CD4-positive, alpha-beta T cell (primary cell): ENCODE measurements around the gene TEX51. TPM values are rescaled to one million over a fixed set of nuclear protein-coding genes. Genes with fewer than 3 reads are reported as not detected.

ENCODE experiments used
- ATAC-seq: fragments of 200-7000 bp; cut with Tn5 transposase; one replicate; pipeline ENCODE4 v1.10.0; 2022; ENCODE audit warnings: mild to moderate bottlenecking; ENCODE audit not compliant: poor library complexity
- CTCF ChIA-PET: fragments of 350-600 bp; sonication (Branson Sonifier 250); formaldehyde crosslinking; loops from one replicate; lab custom pipeline; 2021; ENCODE audit warnings: antibody characterized with exemption, inconsistent platforms; lab: Charles Lee
- POLR2A ChIA-PET: fragments of 350-600 bp; sonication (Branson Sonifier 250); formaldehyde crosslinking; loops from one replicate; lab custom pipeline; 2021; ENCODE audit warnings: antibody characterized with exemption, inconsistent platforms; lab: Charles Lee
- DNase-seq, 14 experiments: peaks; one replicate each; pipeline ENCODE4 v3.0.0-alpha.2; 2013 to 2020; ENCODE audit warnings: mixed read lengths in 2 of 14
- H3K27ac ChIP-seq, 2 donors: one replicate each; pipeline versions ENCODE4 v1.5.1 to v1.7.0; 2013; ENCODE audit warnings: low read length in 2 of 2, low read depth in 1 of 2, mild to moderate bottlenecking in 1 of 2
- H3K27me3 ChIP-seq, 2 experiments: 1 replicate in 1 of 2; 2 replicates in 1 of 2; pipeline versions ENCODE4 v1.6.1 to v1.7.0; 2013; ENCODE audit warnings: low read length in 2 of 2, control low read depth in 1 of 2, mild to moderate bottlenecking in 1 of 2, moderate library complexity in 1 of 2; ENCODE audit not compliant: insufficient read depth in 2 of 2, control insufficient read depth in 1 of 2
- H3K36me3 ChIP-seq: one replicate; pipeline ENCODE4 v1.6.1; 2013; ENCODE audit warnings: low read length, control low read depth; ENCODE audit not compliant: insufficient read depth
- H3K4me1 ChIP-seq: one replicate; pipeline ENCODE4 v1.6.1; 2013; ENCODE audit warnings: low read length, control low read depth; ENCODE audit not compliant: insufficient read depth
- H3K4me3 ChIP-seq: one replicate; pipeline ENCODE4 v1.5.1; 2013; ENCODE audit warnings: mild to moderate bottlenecking, low read length, moderate library complexity
- H3K9me3 ChIP-seq, 2 experiments: 1 replicate in 1 of 2; 2 replicates in 1 of 2; pipeline versions ENCODE4 v1.6.1 to v1.7.0; 2013; ENCODE audit warnings: low read length in 2 of 2, mild to moderate bottlenecking in 2 of 2, control low read depth in 1 of 2, moderate library complexity in 1 of 2; ENCODE audit not compliant: control insufficient read depth in 1 of 2, insufficient read depth in 1 of 2
- H3K27ac Mint-ChIP-seq: one replicate; pipeline ENCODE4 v1.8.0; 2020; ENCODE audit warnings: mixed read lengths
- H3K27me3 Mint-ChIP-seq: one replicate; pipeline ENCODE4 v1.8.0; 2021; ENCODE audit warnings: mixed read lengths
- H3K36me3 Mint-ChIP-seq: one replicate; pipeline ENCODE4 v1.8.0; 2021; ENCODE audit warnings: low read depth, mixed read lengths
- H3K4me1 Mint-ChIP-seq: one replicate; pipeline ENCODE4 v1.8.0; 2021; ENCODE audit warnings: low read depth, mixed read lengths
- H3K4me3 Mint-ChIP-seq: one replicate; pipeline ENCODE4 v1.8.0; 2020; ENCODE audit warnings: mild to moderate bottlenecking, mixed read lengths
- H3K9me3 Mint-ChIP-seq: one replicate; pipeline ENCODE4 v1.8.0; 2020; ENCODE audit warnings: mixed read lengths
- intact Hi-C, 2 experiments: fragments of 100-400 bp; cut with DNase I in 1 of 2; cut with micrococcal nuclease in 1 of 2; formaldehyde crosslinking; loops; one replicate each; pipeline versions ENCODE4 v1.15.1 to v1.9.0; 2023 to 2025; cut with DNase I, micrococcal nuclease
- total RNA-seq, 174 experiments: library from RNA in 2 of 174; stranded (reverse) in 2 of 174; gene quantifications; one replicate each; pipeline ENCODE4 v1.2.3 and lab custom pipeline; 2021 to 2026
- TF ChIP-seq, protein P1 (sequence below): fragments of 200-600 bp; IDR thresholded peaks from one replicate; pipeline ENCODE4 v1.8.0; 2022; ENCODE audit warnings: antibody characterized with exemption, mild to moderate bottlenecking

The TEX51 gene
- total RNA-seq, 2 experiments from 2014 or later, result not detected

DNA sequence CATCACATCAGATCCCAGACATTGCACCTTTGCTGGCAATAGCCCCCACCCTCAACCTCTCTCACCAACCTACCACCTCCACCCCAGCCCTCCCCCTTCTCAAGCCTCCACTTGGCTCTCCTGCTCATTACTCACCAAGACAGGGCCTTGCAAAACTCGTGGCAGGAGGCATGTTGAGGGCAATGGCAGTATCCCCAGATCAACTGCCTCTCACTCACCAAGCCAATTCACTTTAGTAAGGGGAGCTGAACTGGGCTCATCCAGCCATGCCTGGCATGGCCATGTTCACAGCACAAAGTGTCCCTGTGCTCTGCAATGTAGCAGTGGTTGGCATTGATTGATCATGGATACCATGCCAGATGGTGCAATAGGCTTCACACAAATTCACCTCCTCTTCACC lies 46.3 kb upstream of the TEX51 start:
- H3K4me3 Mint-ChIP-seq, result no peak overlapping the region
- H3K27ac Mint-ChIP-seq, result no peak overlapping the region
- Histone ChIP-seq H3K4me1 (no peaks in the 10 kb centered on the region), H3K36me3 (no peaks in the 10 kb centered on the region), H3K4me3 (no peak overlapping the region), H3K27me3 (no peaks in the 10 kb centered on the region), H3K9me3 (peaks cover 0 to 4% of the 10 kb centered on the region in 2 experiments), H3K27ac (no peak overlapping the region)
- H3K9me3 Mint-ChIP-seq, result no peaks in the 10 kb centered on the region
- peaks cover 4% of the 10 kb centered on the region for H3K27me3 Mint-ChIP-seq
- DNase-seq (no peak), ATAC-seq (no peak)
- POLR2A ChIA-PET, result no interaction called here
- no peaks in the 10 kb centered on the region for H3K4me1 Mint-ChIP-seq
- H3K36me3 Mint-ChIP-seq, result no peaks in the 10 kb centered on the region
- CTCF ChIA-PET, result no interaction called here
- intact Hi-C loops, result no loop called here
- TF ChIP-seq, protein P1, sequence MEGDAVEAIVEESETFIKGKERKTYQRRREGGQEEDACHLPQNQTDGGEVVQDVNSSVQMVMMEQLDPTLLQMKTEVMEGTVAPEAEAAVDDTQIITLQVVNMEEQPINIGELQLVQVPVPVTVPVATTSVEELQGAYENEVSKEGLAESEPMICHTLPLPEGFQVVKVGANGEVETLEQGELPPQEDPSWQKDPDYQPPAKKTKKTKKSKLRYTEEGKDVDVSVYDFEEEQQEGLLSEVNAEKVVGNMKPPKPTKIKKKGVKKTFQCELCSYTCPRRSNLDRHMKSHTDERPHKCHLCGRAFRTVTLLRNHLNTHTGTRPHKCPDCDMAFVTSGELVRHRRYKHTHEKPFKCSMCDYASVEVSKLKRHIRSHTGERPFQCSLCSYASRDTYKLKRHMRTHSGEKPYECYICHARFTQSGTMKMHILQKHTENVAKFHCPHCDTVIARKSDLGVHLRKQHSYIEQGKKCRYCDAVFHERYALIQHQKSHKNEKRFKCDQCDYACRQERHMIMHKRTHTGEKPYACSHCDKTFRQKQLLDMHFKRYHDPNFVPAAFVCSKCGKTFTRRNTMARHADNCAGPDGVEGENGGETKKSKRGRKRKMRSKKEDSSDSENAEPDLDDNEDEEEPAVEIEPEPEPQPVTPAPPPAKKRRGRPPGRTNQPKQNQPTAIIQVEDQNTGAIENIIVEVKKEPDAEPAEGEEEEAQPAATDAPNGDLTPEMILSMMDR, result no peak

DNA sequence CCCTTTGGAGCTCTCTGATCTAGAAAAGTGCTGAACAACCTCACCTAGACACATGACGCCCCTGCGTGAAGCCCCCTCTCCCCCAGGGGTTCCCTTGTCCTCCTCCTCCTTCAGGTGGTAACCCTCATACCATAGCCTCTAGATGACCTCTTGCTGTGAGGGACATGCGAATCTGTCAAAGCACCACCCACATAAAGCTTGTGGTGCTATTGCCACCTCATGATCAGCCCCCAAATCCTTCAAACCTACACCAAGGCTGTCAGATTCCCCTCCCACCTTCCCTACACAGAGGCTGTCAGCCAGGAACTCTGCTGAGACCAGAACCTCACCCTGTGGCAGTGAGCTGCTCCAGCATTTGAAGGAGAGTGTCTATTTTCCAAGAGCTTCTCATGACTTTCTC lies 43.1 kb upstream of the TEX51 start:
- Histone ChIP-seq H3K9me3 (peaks cover 0 to 4% of the 10 kb centered on the region in 2 experiments), H3K36me3 (no peaks in the 10 kb centered on the region), H3K27ac (no peak overlapping the region), H3K27me3 (peaks cover 2 to 6% of the 10 kb centered on the region in 2 experiments), H3K4me1 (no peaks in the 10 kb centered on the region), H3K4me3 (no peak overlapping the region)
- Mint-ChIP-seq H3K4me3 (no peak overlapping the region), H3K4me1 (no peaks in the 10 kb centered on the region), H3K36me3 (no peaks in the 10 kb centered on the region), H3K27me3 (peaks cover 4% of the 10 kb centered on the region), H3K27ac (no peak overlapping the region), H3K9me3 (no peaks in the 10 kb centered on the region)
- ATAC-seq (no peak), DNase-seq (no peak)
- CTCF ChIA-PET, result no interaction called here
- POLR2A ChIA-PET, result no interaction called here
- TF ChIP-seq, protein P1, result no peak
- intact Hi-C loops, result no loop called here

- DNase-seq (no peak), ATAC-seq (no peak)
- Histone ChIP-seq H3K9me3 (no peaks in the 10 kb centered on the region), H3K27me3 (peaks cover 4 to 6% of the 10 kb centered on the region in 2 experiments), H3K27ac (no peak overlapping the region), H3K4me1 (no peaks in the 10 kb centered on the region), H3K36me3 (no peaks in the 10 kb centered on the region), H3K4me3 (no peak overlapping the region)
- intact Hi-C loops, result no loop called here
- CTCF ChIA-PET, result no interaction called here
- H3K27me3 Mint-ChIP-seq, result peaks cover 4% of the 10 kb centered on the region
- no peak overlapping the region for H3K4me3 Mint-ChIP-seq
- no peaks in the 10 kb centered on the region for H3K36me3 Mint-ChIP-seq
- no peak overlapping the region for H3K27ac Mint-ChIP-seq
- no peaks in the 10 kb centered on the region for H3K9me3 Mint-ChIP-seq
- TF ChIP-seq, protein P1, result no peak
- H3K4me1 Mint-ChIP-seq, result no peaks in the 10 kb centered on the region
- POLR2A ChIA-PET, result no interaction called here
Observed at GRCh38 chr2:126856403-126856802, 42.3 kb upstream of the TEX51 start.
